GM23338 (cell line): ENCODE measurements around the gene NEO1.

Source experiments
- CREB1 ChIP-seq: fragments of 250-450 bp; sonication (Bioruptor Pico); IDR thresholded peaks from 2 replicates; pipeline ENCODE4 v1.5.0; 2020; ENCODE audit warnings: low read depth, mild to moderate bottlenecking, moderate library complexity
- EZH2 ChIP-seq: fragments of 200-600 bp; sonication (generic); IDR thresholded peaks from one replicate; pipeline ENCODE4 v1.8.0; 2017; ENCODE audit warnings: antibody characterized with exemption, mild to moderate bottlenecking, low read depth; ENCODE audit not compliant: unreplicated experiment
- EZH2phosphoT487 ChIP-seq: fragments of 200-600 bp; sonication (generic); IDR thresholded peaks from one replicate; pipeline ENCODE4 v1.8.1; 2018; ENCODE audit warnings: antibody characterized with exemption; ENCODE audit not compliant: unreplicated experiment
- POLR2AphosphoS5 ChIP-seq: IDR thresholded peaks from 2 replicates; pipeline ENCODE4 v1.6.1; 2016; ENCODE audit warnings: antibody characterized with exemption, low read depth
- ZNF331 ChIP-seq: fragments of 250-450 bp; sonication (Bioruptor Pico); IDR thresholded peaks from 2 replicates; pipeline ENCODE4 v1.5.0; 2020; ENCODE audit warnings: low read depth, mild to moderate bottlenecking, moderate library complexity
- TF ChIP-seq, protein P1 (sequence below), 2 experiments: fragments of 200-600 bp in 1 of 2; sonication (generic) in 1 of 2; conservative IDR thresholded peaks; 2 replicates each; pipeline versions ENCODE4 v1.5.1 to v1.6.1; 2016 to 2017; ENCODE audit warnings: antibody characterized with exemption in 2 of 2, low read depth in 2 of 2, mild to moderate bottlenecking in 2 of 2, moderate library complexity in 1 of 2
- TF ChIP-seq, protein P2 (sequence below): IDR thresholded peaks from one replicate; pipeline ENCODE4 v1.6.1; 2018; ENCODE audit warnings: antibody characterized with exemption; ENCODE audit not compliant: unreplicated experiment
- TF ChIP-seq, protein P3 (sequence below): fragments of 250-450 bp; sonication (Bioruptor Pico); IDR thresholded peaks from 2 replicates; pipeline ENCODE4 v1.5.0; 2020; ENCODE audit warnings: mild to moderate bottlenecking, moderate library complexity

DNA sequence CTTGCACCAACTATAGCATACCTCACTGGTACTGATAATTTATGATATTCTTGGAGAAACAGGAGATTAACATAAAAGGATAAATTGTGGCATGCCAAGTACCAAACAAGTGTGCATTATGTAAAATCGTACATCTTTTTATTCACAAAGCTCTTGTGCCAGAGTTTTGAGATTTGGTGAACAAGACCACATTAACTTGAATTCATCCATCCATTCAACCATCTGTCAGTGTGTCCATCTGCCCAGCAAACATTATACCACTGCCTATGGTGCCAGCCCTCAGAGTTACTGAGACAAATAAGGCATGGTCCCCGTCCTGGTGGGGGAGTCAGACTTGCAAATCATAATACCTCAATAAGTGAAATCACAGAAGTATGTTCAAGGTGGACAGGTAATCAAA is 17.0 kb upstream of the NEO1 start:
- TF ChIP-seq, protein P1, sequence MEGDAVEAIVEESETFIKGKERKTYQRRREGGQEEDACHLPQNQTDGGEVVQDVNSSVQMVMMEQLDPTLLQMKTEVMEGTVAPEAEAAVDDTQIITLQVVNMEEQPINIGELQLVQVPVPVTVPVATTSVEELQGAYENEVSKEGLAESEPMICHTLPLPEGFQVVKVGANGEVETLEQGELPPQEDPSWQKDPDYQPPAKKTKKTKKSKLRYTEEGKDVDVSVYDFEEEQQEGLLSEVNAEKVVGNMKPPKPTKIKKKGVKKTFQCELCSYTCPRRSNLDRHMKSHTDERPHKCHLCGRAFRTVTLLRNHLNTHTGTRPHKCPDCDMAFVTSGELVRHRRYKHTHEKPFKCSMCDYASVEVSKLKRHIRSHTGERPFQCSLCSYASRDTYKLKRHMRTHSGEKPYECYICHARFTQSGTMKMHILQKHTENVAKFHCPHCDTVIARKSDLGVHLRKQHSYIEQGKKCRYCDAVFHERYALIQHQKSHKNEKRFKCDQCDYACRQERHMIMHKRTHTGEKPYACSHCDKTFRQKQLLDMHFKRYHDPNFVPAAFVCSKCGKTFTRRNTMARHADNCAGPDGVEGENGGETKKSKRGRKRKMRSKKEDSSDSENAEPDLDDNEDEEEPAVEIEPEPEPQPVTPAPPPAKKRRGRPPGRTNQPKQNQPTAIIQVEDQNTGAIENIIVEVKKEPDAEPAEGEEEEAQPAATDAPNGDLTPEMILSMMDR (conservative IDR thresholded peaks at IDR 0.05; ENCODE audit: low read depth in 2 of 2) = no peak
- TF ChIP-seq EZH2 (no peak), POLR2AphosphoS5 (no peak), CREB1 (CRISPR knock-in tag) (no peak), EZH2phosphoT487 (no peak), ZNF331 (CRISPR knock-in tag) (no peak)
- TF ChIP-seq, protein P2, sequence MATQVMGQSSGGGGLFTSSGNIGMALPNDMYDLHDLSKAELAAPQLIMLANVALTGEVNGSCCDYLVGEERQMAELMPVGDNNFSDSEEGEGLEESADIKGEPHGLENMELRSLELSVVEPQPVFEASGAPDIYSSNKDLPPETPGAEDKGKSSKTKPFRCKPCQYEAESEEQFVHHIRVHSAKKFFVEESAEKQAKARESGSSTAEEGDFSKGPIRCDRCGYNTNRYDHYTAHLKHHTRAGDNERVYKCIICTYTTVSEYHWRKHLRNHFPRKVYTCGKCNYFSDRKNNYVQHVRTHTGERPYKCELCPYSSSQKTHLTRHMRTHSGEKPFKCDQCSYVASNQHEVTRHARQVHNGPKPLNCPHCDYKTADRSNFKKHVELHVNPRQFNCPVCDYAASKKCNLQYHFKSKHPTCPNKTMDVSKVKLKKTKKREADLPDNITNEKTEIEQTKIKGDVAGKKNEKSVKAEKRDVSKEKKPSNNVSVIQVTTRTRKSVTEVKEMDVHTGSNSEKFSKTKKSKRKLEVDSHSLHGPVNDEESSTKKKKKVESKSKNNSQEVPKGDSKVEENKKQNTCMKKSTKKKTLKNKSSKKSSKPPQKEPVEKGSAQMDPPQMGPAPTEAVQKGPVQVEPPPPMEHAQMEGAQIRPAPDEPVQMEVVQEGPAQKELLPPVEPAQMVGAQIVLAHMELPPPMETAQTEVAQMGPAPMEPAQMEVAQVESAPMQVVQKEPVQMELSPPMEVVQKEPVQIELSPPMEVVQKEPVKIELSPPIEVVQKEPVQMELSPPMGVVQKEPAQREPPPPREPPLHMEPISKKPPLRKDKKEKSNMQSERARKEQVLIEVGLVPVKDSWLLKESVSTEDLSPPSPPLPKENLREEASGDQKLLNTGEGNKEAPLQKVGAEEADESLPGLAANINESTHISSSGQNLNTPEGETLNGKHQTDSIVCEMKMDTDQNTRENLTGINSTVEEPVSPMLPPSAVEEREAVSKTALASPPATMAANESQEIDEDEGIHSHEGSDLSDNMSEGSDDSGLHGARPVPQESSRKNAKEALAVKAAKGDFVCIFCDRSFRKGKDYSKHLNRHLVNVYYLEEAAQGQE = no peak
- TF ChIP-seq, protein P3, sequence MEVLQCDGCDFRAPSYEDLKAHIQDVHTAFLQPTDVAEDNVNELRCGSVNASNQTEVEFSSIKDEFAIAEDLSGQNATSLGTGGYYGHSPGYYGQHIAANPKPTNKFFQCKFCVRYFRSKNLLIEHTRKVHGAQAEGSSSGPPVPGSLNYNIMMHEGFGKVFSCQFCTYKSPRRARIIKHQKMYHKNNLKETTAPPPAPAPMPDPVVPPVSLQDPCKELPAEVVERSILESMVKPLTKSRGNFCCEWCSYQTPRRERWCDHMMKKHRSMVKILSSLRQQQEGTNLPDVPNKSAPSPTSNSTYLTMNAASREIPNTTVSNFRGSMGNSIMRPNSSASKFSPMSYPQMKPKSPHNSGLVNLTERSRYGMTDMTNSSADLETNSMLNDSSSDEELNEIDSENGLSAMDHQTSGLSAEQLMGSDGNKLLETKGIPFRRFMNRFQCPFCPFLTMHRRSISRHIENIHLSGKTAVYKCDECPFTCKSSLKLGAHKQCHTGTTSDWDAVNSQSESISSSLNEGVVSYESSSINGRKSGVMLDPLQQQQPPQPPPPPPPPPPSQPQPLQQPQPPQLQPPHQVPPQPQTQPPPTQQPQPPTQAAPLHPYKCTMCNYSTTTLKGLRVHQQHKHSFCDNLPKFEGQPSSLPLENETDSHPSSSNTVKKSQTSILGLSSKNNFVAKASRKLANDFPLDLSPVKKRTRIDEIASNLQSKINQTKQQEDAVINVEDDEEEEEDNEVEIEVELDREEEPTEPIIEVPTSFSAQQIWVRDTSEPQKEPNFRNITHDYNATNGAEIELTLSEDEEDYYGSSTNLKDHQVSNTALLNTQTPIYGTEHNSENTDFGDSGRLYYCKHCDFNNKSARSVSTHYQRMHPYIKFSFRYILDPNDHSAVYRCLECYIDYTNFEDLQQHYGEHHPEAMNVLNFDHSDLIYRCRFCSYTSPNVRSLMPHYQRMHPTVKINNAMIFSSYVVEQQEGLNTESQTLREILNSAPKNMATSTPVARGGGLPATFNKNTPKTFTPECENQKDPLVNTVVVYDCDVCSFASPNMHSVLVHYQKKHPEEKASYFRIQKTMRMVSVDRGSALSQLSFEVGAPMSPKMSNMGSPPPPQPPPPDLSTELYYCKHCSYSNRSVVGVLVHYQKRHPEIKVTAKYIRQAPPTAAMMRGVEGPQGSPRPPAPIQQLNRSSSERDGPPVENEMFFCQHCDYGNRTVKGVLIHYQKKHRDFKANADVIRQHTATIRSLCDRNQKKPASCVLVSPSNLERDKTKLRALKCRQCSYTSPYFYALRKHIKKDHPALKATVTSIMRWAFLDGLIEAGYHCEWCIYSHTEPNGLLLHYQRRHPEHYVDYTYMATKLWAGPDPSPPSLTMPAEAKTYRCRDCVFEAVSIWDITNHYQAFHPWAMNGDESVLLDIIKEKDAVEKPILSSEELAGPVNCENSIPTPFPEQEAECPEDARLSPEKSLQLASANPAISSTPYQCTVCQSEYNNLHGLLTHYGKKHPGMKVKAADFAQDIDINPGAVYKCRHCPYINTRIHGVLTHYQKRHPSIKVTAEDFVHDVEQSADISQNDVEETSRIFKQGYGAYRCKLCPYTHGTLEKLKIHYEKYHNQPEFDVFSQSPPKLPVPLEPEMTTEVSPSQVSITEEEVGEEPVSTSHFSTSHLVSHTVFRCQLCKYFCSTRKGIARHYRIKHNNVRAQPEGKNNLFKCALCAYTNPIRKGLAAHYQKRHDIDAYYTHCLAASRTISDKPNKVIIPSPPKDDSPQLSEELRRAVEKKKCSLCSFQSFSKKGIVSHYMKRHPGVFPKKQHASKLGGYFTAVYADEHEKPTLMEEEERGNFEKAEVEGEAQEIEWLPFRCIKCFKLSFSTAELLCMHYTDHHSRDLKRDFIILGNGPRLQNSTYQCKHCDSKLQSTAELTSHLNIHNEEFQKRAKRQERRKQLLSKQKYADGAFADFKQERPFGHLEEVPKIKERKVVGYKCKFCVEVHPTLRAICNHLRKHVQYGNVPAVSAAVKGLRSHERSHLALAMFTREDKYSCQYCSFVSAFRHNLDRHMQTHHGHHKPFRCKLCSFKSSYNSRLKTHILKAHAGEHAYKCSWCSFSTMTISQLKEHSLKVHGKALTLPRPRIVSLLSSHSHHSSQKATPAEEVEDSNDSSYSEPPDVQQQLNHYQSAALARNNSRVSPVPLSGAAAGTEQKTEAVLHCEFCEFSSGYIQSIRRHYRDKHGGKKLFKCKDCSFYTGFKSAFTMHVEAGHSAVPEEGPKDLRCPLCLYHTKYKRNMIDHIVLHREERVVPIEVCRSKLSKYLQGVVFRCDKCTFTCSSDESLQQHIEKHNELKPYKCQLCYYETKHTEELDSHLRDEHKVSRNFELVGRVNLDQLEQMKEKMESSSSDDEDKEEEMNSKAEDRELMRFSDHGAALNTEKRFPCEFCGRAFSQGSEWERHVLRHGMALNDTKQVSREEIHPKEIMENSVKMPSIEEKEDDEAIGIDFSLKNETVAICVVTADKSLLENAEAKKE = no peak
